HEK293T (cell line): ENCODE results near the gene CFAP43.

Source experiments
- ARNT ChIP-seq: fragments of 450-650 bp; IDR thresholded peaks from 2 replicates; pipeline ENCODE4 v1.6.1; 2017; ENCODE audit warnings: mild to moderate bottlenecking
- CTBP1 ChIP-seq: fragments of 450-650 bp; IDR thresholded peaks from 2 replicates; pipeline ENCODE4 v1.6.1; 2016; ENCODE audit warnings: borderline replicate concordance
- ELF4 ChIP-seq: fragments of 450-650 bp; IDR thresholded peaks from 2 replicates; pipeline ENCODE4 v1.6.1; 2017; ENCODE audit warnings: antibody characterized with exemption
- FOXK2 ChIP-seq: fragments of 450-650 bp; IDR thresholded peaks from 2 replicates; pipeline ENCODE4 v1.6.1; 2016; ENCODE audit warnings: mild to moderate bottlenecking
- FOXM1 ChIP-seq: fragments of 450-650 bp; IDR thresholded peaks from 2 replicates; pipeline ENCODE4 v1.6.1; 2017; ENCODE audit warnings: mild to moderate bottlenecking, borderline replicate concordance
- HDGF ChIP-seq: fragments of 450-650 bp; IDR thresholded peaks from 2 replicates; pipeline ENCODE4 v1.6.1; 2017; ENCODE audit warnings: antibody characterized with exemption, borderline replicate concordance
- SP1 ChIP-seq: fragments of 450-650 bp; IDR thresholded peaks from 2 replicates; pipeline ENCODE4 v1.6.1; 2017
- TARDBP ChIP-seq: fragments of 450-650 bp; IDR thresholded peaks from 2 replicates; pipeline ENCODE4 v1.6.1; 2016
- ZNF384 ChIP-seq: fragments of 450-650 bp; IDR thresholded peaks from 2 replicates; pipeline ENCODE4 v1.6.1; 2016
- TF ChIP-seq, protein P1 (sequence below): fragments of 450-650 bp; IDR thresholded peaks from 2 replicates; pipeline ENCODE4 v1.6.1; 2016

DNA sequence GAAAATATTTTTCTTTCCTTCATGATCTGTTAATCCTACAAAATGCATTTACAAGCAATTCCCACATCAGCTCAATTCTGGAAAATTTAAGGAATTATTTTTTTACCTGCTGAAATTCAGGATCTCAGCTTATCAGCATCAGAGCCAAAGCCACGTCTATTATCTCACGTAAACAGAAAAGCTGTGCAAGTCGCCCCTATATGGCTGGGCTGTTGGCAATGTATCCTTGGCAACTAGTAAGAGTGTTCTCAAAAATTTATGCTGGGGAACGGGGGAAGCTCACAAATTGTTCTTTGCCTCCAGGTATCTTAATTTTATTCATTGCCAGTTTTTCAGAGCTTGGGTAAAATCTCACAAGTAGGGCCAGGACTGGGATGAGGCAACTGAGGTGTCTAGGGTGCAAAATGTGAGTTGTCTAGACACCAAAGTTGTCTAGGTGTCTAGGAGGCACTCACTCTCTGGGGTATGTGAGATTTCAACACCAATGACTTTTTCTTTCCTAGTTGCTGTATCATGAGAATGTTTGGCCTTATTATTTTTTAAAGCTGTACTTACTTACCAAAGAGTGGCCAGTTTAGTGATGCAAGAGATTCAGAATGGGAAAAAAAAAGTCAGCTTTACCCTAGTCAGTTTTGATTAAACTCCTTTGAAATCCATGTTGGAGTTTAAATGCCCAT, 41.9 kb upstream of the CFAP43 start:
- TF ChIP-seq CTBP1 (no peak), HDGF (no peak), ARNT (no peak), TARDBP (no peak), FOXM1 (no peak), SP1 (no peak), FOXK2 (no peak), ZNF384 (no peak), ELF4 (no peak)
- TF ChIP-seq, protein P1, sequence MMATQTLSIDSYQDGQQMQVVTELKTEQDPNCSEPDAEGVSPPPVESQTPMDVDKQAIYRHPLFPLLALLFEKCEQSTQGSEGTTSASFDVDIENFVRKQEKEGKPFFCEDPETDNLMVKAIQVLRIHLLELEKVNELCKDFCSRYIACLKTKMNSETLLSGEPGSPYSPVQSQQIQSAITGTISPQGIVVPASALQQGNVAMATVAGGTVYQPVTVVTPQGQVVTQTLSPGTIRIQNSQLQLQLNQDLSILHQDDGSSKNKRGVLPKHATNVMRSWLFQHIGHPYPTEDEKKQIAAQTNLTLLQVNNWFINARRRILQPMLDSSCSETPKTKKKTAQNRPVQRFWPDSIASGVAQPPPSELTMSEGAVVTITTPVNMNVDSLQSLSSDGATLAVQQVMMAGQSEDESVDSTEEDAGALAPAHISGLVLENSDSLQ: no peak
